Measurements from ENCODE around the gene CATSPERD.

The CATSPERD gene

GRCh38 chr19:5814852-5815246, 94.4 kb downstream of the CATSPERD start:
- in situ Hi-C loops (cut with MboI; ENCODE audit: low pct_unique_long_range_greater_than_20kb, low sequenced_read_pairs), result no loop called here
- DNase-seq, result no peak

GRCh38 chr19:5817218-5817617, 96.8 kb downstream of the CATSPERD start:
- in situ Hi-C loops (cut with MboI; ENCODE audit: low pct_unique_long_range_greater_than_20kb, low sequenced_read_pairs), result no loop called here
- DNase-seq, result no peak

GRCh38 chr19:5818594-5818993, 98.2 kb downstream of the CATSPERD start:
- in situ Hi-C loops (cut with MboI; ENCODE audit: low pct_unique_long_range_greater_than_20kb, low sequenced_read_pairs), result no loop called here
- DNase-seq, result no peak

- in situ Hi-C loops (cut with MboI; ENCODE audit: low pct_unique_long_range_greater_than_20kb, low sequenced_read_pairs), result no loop called here
These were observed 100.3 kb downstream of the CATSPERD start for GRCh38 chr19:5820785-5821184.

GRCh38 chr19:5821521-5822180, 101.2 kb downstream of the CATSPERD start:
- in situ Hi-C loops (cut with MboI; ENCODE audit: low pct_unique_long_range_greater_than_20kb, low sequenced_read_pairs), result no loop called here
- no peak for DNase-seq

More at GRCh38 chr19:5820785-5821184, 100.3 kb downstream of the CATSPERD start:
- no peak for DNase-seq

GRCh38 chr19:5822181-5822844, 101.9 kb downstream of the CATSPERD start:
- in situ Hi-C loops (cut with MboI; ENCODE audit: low pct_unique_long_range_greater_than_20kb, low sequenced_read_pairs), result no loop called here
- no peak for DNase-seq

GRCh38 chr19:5823579-5824281, 103.3 kb downstream of the CATSPERD start:
- DNase-seq, result no peak
- in situ Hi-C loops (cut with MboI; ENCODE audit: low pct_unique_long_range_greater_than_20kb, low sequenced_read_pairs), result no loop called here

GRCh38 chr19:5824751-5825150, 104.3 kb downstream of the CATSPERD start:
- DNase-seq, result no peak
- in situ Hi-C loops (cut with MboI; ENCODE audit: low pct_unique_long_range_greater_than_20kb, low sequenced_read_pairs), result no loop called here

GRCh38 chr19:5825178-5825577, 104.7 kb downstream of the CATSPERD start:
- in situ Hi-C loops (cut with MboI; ENCODE audit: low pct_unique_long_range_greater_than_20kb, low sequenced_read_pairs), result no loop called here
- no peak for DNase-seq

- peak; percentile 56 for DNase-seq
- in situ Hi-C loops (cut with MboI; ENCODE audit: low pct_unique_long_range_greater_than_20kb, low sequenced_read_pairs), result no loop called here
These were observed 106.3 kb downstream of the CATSPERD start for GRCh38 chr19:5826531-5827341.

GRCh38 chr19:5827342-5827890, 107.0 kb downstream of the CATSPERD start:
- in situ Hi-C loops (cut with MboI; ENCODE audit: low pct_unique_long_range_greater_than_20kb, low sequenced_read_pairs), result no loop called here
- no peak for DNase-seq

- no peak for DNase-seq
- in situ Hi-C loops (cut with MboI; ENCODE audit: low pct_unique_long_range_greater_than_20kb, low sequenced_read_pairs), result no loop called here
These were observed 107.6 kb downstream of the CATSPERD start for GRCh38 chr19:5827891-5828660.
